ENCODE measurements around the gene SINHCAF. TPM values are rescaled to one million over a fixed set of nuclear protein-coding genes. Genes with fewer than 3 reads are reported as not detected.
A peak's percentile ranks its signal among the peaks of the same experiment; 100 is the strongest.

The SINHCAF gene
- total RNA-seq, 1 donor from 2014 or later = 391 TPM

DNA sequence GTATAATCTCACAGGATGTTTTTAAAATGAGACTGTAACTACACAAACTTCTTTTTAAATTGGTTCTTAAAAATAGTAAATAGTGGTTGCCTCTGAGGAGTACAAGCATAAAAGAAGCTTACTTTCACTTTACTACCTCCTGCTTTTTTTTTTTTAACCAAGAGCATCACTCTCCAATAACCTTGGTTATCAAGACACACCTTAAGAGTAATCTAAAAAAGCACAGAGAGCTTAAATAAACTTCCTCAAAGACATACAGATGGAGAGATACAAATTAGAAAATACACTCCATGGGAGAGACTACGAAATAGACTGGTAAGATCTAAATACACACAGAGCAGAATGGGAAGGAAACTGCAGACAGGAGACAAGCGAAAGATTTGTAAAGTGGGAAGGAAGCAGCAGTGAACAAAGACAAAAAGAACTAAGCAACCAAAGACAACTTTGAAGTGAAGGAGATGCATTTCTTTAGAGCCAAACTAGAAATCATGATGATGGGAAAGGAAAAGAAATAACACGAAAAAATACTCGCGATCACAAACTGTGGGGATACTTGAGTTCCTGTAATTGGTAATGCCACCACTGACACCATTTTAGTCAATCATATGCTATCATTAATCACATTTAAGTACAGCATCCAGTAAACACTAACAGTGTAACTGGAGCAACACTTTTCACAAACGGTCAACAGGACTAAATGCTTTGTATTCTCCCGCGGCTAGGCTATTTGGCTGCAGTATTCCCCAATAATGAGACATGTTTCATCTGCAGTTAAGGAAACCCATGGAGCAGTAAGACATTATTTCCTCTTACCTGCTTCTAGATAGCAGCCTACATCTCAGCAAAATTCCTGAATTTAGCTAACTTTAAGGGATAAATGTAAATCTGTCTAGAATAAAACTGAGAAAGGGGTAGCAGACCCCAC lies 8.2 kb downstream of the SINHCAF start:
- Mint-ChIP-seq H3K27ac (peak overlapping the region; percentile 17), H3K9me3 (ENCODE audit: low read depth) (peaks cover 4% of the 10 kb centered on the region), H3K27me3 (no peaks in the 10 kb centered on the region), H3K4me1 (ENCODE audit: low read depth) (peaks cover 77% of the 10 kb centered on the region), H3K36me3 (ENCODE audit: insufficient read depth) (peaks cover 11% of the 10 kb centered on the region), H3K4me3 (ENCODE audit: low read depth) (peak overlapping the region; percentile 0)
- TF ChIP-seq CTCF (IDR thresholded peaks at IDR 0.05; ENCODE audit: unreplicated experiment) = no peak
- no peak for DNase-seq (ENCODE audit: low spot score, unreplicated experiment)

DNA sequence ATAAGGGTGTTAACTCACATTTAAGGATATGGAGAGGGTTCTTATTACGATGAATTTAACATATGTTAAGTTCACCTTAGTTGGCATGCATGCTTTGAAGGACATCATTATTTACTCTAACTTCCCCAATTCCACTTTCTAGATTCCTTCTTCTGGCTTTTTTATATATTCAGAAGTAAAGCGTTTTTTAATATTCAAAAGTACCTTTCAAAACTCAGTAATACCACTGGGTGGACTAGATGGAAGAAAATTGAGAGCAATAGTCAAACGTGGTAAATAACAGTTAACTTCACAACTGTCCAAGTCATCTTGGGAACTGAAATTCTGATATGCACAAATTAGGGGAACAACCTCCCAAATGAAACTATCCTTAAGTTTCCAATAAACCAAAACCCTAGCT lies 9.1 kb downstream of the SINHCAF start:
- Mint-ChIP-seq H3K4me3 (ENCODE audit: low read depth) (no peak overlapping the region), H3K36me3 (ENCODE audit: insufficient read depth) (peaks cover 20% of the 10 kb centered on the region), H3K9me3 (ENCODE audit: low read depth) (peaks cover 11% of the 10 kb centered on the region), H3K4me1 (ENCODE audit: low read depth) (peaks cover 68% of the 10 kb centered on the region), H3K27me3 (no peaks in the 10 kb centered on the region), H3K27ac (peak overlapping the region; percentile 17)
- TF ChIP-seq CTCF (IDR thresholded peaks at IDR 0.05; ENCODE audit: unreplicated experiment) = no peak
- DNase-seq (ENCODE audit: low spot score, unreplicated experiment) = no peak

GRCh38 chr12:31315784-31316465 lies 10.0 kb downstream of the SINHCAF start:
- peaks cover 26% of the 10 kb centered on the region for H3K36me3 Mint-ChIP-seq (ENCODE audit: insufficient read depth)
- peaks cover 11% of the 10 kb centered on the region for H3K9me3 Mint-ChIP-seq (ENCODE audit: low read depth)
- no peaks in the 10 kb centered on the region for H3K27me3 Mint-ChIP-seq
- no peak overlapping the region for H3K4me3 Mint-ChIP-seq (ENCODE audit: low read depth)
- no peak for DNase-seq (ENCODE audit: low spot score, unreplicated experiment)
- H3K27ac Mint-ChIP-seq = peak overlapping the region; percentile 85
- peaks cover 61% of the 10 kb centered on the region for H3K4me1 Mint-ChIP-seq (ENCODE audit: low read depth)
- TF ChIP-seq CTCF (IDR thresholded peaks at IDR 0.05; ENCODE audit: unreplicated experiment) = no peak

GRCh38 chr12:31315044-31315715 lies 10.8 kb downstream of the SINHCAF start:
- peaks cover 34% of the 10 kb centered on the region for H3K36me3 Mint-ChIP-seq (ENCODE audit: insufficient read depth)
- peak overlapping the region; percentile 85 for H3K27ac Mint-ChIP-seq
- H3K4me3 Mint-ChIP-seq (ENCODE audit: low read depth) = no peak overlapping the region
- peaks cover 58% of the 10 kb centered on the region for H3K4me1 Mint-ChIP-seq (ENCODE audit: low read depth)
- no peaks in the 10 kb centered on the region for H3K27me3 Mint-ChIP-seq
- DNase-seq (ENCODE audit: low spot score, unreplicated experiment) = no peak
- no peak for TF ChIP-seq CTCF (IDR thresholded peaks at IDR 0.05; ENCODE audit: unreplicated experiment)
- peaks cover 14% of the 10 kb centered on the region for H3K9me3 Mint-ChIP-seq (ENCODE audit: low read depth)

DNA sequence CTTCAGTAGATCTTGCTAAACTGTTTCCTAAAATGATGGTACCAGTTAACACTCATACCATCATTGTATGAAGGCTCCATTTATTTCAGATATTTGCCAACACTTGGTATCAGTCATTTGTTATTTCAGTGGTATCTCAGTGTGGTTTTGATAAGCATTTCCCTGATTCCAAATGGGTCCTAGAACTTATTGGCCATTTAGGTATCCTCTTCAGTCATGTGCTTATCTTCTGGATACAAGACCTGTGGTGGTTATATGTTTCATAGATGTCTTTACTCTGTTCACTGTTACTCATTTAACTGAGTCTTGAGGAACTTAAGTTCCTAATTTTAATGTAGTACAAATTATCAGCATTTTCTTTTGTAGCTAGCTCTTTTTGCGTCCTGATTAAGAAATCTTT lies 13.5 kb downstream of the SINHCAF start:
- Mint-ChIP-seq H3K4me1 (ENCODE audit: low read depth) (peaks cover 35% of the 10 kb centered on the region), H3K36me3 (ENCODE audit: insufficient read depth) (peaks cover 44% of the 10 kb centered on the region)

More for the DNA sequence above, 13.5 kb downstream of the SINHCAF start:
- Mint-ChIP-seq H3K27me3 (no peaks in the 10 kb centered on the region), H3K9me3 (ENCODE audit: low read depth) (peaks cover 15% of the 10 kb centered on the region), H3K27ac (peak overlapping the region; percentile 12), H3K4me3 (ENCODE audit: low read depth) (no peak overlapping the region)
- DNase-seq (ENCODE audit: low spot score, unreplicated experiment) = no peak
- TF ChIP-seq CTCF (IDR thresholded peaks at IDR 0.05; ENCODE audit: unreplicated experiment) = no peak
